ENCODE data around the gene NACA.

The NACA gene

GRCh38 chr12:56763753-56764657 is 38.9 kb upstream of the NACA start:
- H3K4me3 ChIP-seq (replicated peaks; ENCODE audit: insufficient read depth, low read length), result no peak overlapping the region
- DNase-seq (ENCODE audit: low read depth in 1 of 2, low spot score in 1 of 2), result no peak
- H3K27me3 ChIP-seq (ENCODE audit: insufficient read depth, poor library complexity, severe bottlenecking), result no peaks in the 10 kb centered on the region
- H3K27ac ChIP-seq (replicated peaks), result no peak overlapping the region
- TF ChIP-seq REST (IDR thresholded peaks at IDR 0.05; ENCODE audit: insufficient replicate concordance, low read depth) (no peak), SPI1 (IDR thresholded peaks at IDR 0.05; ENCODE audit: borderline replicate concordance, low read depth) (no peak), POLR2AphosphoS5 (IDR thresholded peaks at IDR 0.05; ENCODE audit: low read depth) (no peak), CTCF (IDR thresholded peaks at IDR 0.05; ENCODE audit: insufficient read depth, low read length) (no peak), GABPA (IDR thresholded peaks at IDR 0.05; ENCODE audit: low read depth) (no peak)

GRCh38 chr12:56761812-56762211 is 36.7 kb upstream of the NACA start:
- Histone ChIP-seq H3K4me3 (replicated peaks; ENCODE audit: insufficient read depth, low read length) (no peak overlapping the region), H3K27ac (replicated peaks) (no peak overlapping the region), H3K27me3 (ENCODE audit: insufficient read depth, poor library complexity, severe bottlenecking) (no peaks in the 10 kb centered on the region)
- TF ChIP-seq GABPA (IDR thresholded peaks at IDR 0.05; ENCODE audit: low read depth) (no peak), SPI1 (IDR thresholded peaks at IDR 0.05; ENCODE audit: borderline replicate concordance, low read depth) (no peak), CTCF (IDR thresholded peaks at IDR 0.05; ENCODE audit: insufficient read depth, low read length) (no peak)
- no peak for DNase-seq (ENCODE audit: low read depth in 1 of 2, low spot score in 1 of 2)

- TF ChIP-seq REST (IDR thresholded peaks at IDR 0.05; ENCODE audit: insufficient replicate concordance, low read depth) (no peak), GABPA (IDR thresholded peaks at IDR 0.05; ENCODE audit: low read depth) (no peak), POLR2AphosphoS5 (IDR thresholded peaks at IDR 0.05; ENCODE audit: low read depth) (no peak), SPI1 (IDR thresholded peaks at IDR 0.05; ENCODE audit: borderline replicate concordance, low read depth) (no peak), CTCF (IDR thresholded peaks at IDR 0.05; ENCODE audit: insufficient read depth, low read length) (no peak)
- H3K27ac ChIP-seq (replicated peaks), result no peak overlapping the region
- H3K4me3 ChIP-seq (replicated peaks; ENCODE audit: insufficient read depth, low read length), result no peak overlapping the region
- H3K27me3 ChIP-seq (ENCODE audit: insufficient read depth, poor library complexity, severe bottlenecking), result no peaks in the 10 kb centered on the region
- no peak for DNase-seq (ENCODE audit: low read depth in 1 of 2, low spot score in 1 of 2)
Observed at GRCh38 chr12:56760460-56760859, 35.4 kb upstream of the NACA start.
